ENCODE measurements around the gene AQP11.
"Not testable (repeated sequence)": the region's sequence is repeated elsewhere in the genome, so short reads cannot be mapped to it uniquely, and the experiment has no call there.

The AQP11 gene

DNA sequence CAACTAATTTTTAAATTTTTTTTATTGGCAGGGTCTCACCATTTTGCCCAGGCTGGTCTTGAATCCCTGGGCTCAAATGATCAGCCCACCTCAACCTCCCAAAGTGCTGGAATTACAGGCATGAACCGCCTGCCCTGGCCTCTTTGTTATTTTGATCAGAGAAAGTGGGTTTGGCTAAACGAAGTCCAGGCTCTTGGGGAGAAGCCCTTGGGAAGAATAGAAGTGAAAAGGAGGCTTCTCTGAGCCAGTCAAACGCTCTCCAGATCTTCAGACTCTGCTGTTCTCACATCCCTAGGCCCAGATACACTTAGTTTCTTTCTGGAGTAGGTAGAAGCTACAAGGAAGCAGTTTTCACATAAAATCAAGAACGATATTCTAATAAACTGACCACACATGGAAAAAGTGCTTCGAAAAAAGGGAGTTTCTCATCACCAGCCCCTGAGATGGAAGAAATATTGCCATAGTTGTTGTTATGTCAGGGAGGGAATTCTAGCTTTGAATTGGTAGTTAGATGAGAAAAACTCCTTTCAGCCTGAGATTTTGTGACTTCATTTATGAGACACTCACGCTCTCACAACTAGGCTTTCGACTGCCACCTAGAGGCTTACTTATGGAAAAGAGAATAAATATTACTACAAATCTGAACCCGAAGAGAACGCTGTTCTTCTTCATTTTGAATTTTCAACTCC is 41.7 kb upstream of the AQP11 start:
- peak; percentile 90 for ATAC-seq
- TF ChIP-seq ZNF70 (CRISPR knock-in tag; IDR thresholded peaks at IDR 0.05): peak; percentile 66; the same call in 1 of the 2 replicates
- TF ChIP-seq, protein P1, sequence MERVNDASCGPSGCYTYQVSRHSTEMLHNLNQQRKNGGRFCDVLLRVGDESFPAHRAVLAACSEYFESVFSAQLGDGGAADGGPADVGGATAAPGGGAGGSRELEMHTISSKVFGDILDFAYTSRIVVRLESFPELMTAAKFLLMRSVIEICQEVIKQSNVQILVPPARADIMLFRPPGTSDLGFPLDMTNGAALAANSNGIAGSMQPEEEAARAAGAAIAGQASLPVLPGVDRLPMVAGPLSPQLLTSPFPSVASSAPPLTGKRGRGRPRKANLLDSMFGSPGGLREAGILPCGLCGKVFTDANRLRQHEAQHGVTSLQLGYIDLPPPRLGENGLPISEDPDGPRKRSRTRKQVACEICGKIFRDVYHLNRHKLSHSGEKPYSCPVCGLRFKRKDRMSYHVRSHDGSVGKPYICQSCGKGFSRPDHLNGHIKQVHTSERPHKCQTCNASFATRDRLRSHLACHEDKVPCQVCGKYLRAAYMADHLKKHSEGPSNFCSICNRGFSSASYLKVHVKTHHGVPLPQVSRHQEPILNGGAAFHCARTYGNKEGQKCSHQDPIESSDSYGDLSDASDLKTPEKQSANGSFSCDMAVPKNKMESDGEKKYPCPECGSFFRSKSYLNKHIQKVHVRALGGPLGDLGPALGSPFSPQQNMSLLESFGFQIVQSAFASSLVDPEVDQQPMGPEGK (CRISPR knock-in tag; IDR thresholded peaks at IDR 0.05; ENCODE audit: borderline replicate concordance): no peak
- TF ChIP-seq, protein P2, sequence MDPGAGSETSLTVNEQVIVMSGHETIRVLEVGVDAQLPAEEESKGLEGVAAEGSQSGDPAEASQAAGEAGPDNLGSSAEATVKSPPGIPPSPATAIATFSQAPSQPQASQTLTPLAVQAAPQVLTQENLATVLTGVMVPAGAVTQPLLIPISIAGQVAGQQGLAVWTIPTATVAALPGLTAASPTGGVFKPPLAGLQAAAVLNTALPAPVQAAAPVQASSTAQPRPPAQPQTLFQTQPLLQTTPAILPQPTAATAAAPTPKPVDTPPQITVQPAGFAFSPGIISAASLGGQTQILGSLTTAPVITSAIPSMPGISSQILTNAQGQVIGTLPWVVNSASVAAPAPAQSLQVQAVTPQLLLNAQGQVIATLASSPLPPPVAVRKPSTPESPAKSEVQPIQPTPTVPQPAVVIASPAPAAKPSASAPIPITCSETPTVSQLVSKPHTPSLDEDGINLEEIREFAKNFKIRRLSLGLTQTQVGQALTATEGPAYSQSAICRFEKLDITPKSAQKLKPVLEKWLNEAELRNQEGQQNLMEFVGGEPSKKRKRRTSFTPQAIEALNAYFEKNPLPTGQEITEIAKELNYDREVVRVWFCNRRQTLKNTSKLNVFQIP (CRISPR knock-in tag; IDR thresholded peaks at IDR 0.05; ENCODE audit: borderline replicate concordance, low read depth): no peak

DNA sequence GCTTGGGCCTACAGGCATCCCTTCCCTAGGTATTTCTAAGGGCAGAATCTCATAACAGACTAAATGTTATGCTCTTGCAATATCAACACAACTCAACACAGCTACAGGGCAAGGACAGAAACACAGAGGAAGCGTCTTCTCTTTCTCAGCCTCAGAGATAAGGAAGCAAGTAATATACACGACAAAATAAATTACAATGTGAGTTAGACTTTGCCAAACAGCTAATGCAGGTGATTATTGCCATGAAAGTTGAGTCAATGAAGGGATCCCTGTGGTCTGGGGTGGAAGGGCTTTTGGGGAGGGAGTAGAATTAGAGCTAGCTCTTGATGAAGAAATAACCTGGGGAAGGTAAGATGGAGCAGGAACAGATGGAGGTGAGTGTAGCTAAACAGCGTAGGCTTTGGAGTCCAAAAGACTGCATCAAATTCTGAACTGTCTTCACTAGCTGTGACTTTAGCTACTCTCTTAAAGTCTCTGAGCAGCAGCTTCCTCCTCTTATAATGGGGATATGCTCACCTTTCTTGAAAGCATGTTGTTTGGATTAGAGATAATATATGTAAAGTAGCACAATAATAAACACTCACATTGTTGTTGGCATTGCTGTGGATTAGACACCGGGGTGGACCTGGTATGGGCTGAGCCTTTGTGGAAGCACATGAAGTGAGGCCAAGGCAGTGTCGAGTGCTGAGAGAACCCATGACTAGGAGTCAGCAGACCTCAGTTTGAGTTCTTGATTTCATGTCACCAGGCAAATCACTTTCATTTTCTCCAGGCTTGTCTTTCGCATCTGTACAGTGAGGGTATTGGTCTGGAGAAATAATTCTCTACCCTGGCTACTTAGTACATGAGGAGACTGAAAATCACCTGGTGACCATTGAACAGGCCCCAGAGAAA is 41.0 kb upstream of the AQP11 start:
- TF ChIP-seq OSR1 (CRISPR knock-in tag; IDR thresholded peaks at IDR 0.05) (no peak), CSDC2 (CRISPR knock-in tag; IDR thresholded peaks at IDR 0.05) (no peak), ISL1 (CRISPR knock-in tag; IDR thresholded peaks at IDR 0.05) (no peak), ZC3H10 (CRISPR knock-in tag; IDR thresholded peaks at IDR 0.05) (no peak), ARNTL (CRISPR knock-in tag; IDR thresholded peaks at IDR 0.05; ENCODE audit: borderline replicate concordance, low read depth) (no peak), ZNF8 (CRISPR knock-in tag; IDR thresholded peaks at IDR 0.05) (no peak), CSRNP3 (CRISPR knock-in tag; IDR thresholded peaks at IDR 0.05) (no peak)
- TF ChIP-seq, protein P2 (CRISPR knock-in tag; IDR thresholded peaks at IDR 0.05; ENCODE audit: borderline replicate concordance, low read depth): no peak
- ATAC-seq: peak; percentile 50

DNA sequence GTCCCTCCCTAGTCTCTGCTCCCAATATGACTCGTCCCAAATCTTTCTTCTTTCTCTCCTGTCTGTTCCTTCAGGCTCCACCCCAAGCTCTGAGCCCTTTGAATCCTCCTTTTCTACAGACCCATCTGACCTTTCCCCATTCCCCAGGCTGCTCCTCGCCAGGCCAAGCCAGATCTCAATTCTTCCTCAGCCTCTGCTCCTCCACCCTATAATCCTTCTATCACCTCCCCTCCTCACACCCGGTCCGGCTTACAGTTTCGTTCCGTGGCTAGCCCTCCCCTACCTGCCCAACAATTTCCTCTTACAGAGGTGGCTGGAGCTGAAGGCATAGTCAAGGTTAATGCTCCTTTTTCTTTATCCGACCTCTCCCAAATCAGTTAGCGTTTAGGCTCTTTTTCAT is 38.3 kb upstream of the AQP11 start:
- not testable (repeated sequence) for ATAC-seq

DNA sequence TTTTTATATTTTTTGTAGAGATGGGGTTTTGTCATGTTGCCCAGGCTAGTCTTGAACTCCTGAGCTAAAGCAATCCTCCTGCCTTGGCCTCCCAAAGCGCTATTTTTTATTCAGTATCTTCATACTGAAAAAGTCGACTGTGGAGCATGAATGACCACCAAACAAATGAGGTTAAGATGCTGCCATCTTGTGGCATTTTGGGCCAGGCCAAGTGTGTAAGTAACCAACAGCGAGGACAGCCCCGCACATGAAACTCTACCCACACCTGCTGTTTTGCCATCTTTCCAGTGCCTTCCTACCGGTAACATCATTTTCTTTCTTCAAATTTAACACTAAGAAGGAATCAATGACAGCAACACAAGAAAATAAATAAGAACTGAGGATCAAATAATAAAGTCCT is 32.2 kb upstream of the AQP11 start:
- ATAC-seq: peak; percentile 41; the same call in 1 of the 3 replicates
- TF ChIP-seq PPARA (CRISPR knock-in tag; IDR thresholded peaks at IDR 0.05; ENCODE audit: borderline replicate concordance) (no peak), GLIS3 (CRISPR knock-in tag; IDR thresholded peaks at IDR 0.05) (no peak), RARB (CRISPR knock-in tag; IDR thresholded peaks at IDR 0.05) (no peak), ZFP30 (CRISPR knock-in tag; IDR thresholded peaks at IDR 0.05) (no peak), ARNTL (CRISPR knock-in tag; IDR thresholded peaks at IDR 0.05; ENCODE audit: borderline replicate concordance, low read depth) (no peak), BACH2 (CRISPR knock-in tag; IDR thresholded peaks at IDR 0.05; ENCODE audit: borderline replicate concordance) (no peak), CSRNP3 (CRISPR knock-in tag; IDR thresholded peaks at IDR 0.05) (no peak), ZC3H10 (CRISPR knock-in tag; IDR thresholded peaks at IDR 0.05) (no peak), ZNF8 (CRISPR knock-in tag; IDR thresholded peaks at IDR 0.05) (no peak), OSR1 (CRISPR knock-in tag; IDR thresholded peaks at IDR 0.05) (no peak), ZNF565 (CRISPR knock-in tag; conservative IDR thresholded peaks at IDR 0.05; ENCODE audit: low read depth) (no peak), TCF4 (CRISPR knock-in tag; IDR thresholded peaks at IDR 0.05; ENCODE audit: borderline replicate concordance) (no peak), SNAI2 (CRISPR knock-in tag; IDR thresholded peaks at IDR 0.05) (no peak), ZNF70 (CRISPR knock-in tag; IDR thresholded peaks at IDR 0.05) (no peak)
- TF ChIP-seq, protein P1 (CRISPR knock-in tag; IDR thresholded peaks at IDR 0.05; ENCODE audit: borderline replicate concordance): no peak
- TF ChIP-seq, protein P2 (CRISPR knock-in tag; IDR thresholded peaks at IDR 0.05; ENCODE audit: borderline replicate concordance, low read depth): no peak
